ENCODE measurements around the gene BNIP5.

The BNIP5 gene

DNA sequence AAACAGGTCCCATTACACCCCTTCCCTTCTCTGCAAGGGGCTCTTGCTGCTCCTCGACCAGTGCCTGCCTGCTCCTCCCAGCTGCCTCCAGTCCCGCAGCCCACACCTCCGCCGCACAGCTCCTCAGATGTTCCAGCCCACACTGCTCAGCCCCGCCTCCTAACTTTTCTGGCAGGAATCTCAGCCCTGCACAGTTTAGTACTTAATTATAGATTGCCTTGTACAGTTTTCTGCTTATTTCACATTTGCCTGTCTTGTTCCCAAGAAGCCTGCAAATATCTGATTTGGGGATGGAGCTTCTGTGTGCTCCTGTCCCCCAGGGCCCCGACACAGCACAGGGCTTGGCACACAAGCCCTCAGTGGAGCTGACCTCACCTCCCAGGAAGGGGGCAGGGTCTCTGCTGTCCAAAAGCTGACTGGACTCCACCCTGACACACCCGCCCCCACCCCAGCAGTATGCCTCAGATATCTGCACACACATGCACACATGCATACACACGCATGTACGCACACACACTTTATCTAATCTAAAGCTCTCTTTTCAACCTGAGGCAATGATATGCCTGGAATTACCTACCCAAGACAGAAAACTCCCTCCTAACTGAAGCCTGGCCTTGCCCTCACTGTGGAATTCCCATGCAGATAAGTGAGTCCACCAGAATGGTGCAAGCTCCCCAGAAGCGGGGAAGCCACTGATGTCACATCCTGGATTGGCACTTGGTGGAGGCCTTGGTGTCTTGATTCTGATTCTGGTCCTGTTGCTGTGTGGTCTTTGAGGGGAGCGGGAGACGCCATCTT is 68.0 kb downstream of the BNIP5 start:
- Histone ChIP-seq H3K36me3 (ENCODE audit: insufficient read depth, low read depth, low read length) (no peaks in the 10 kb centered on the region), H3K4me3 (ENCODE audit: low read length) (no peak overlapping the region), H3K9ac (ENCODE audit: low read depth, low read length) (no peak overlapping the region), H3K27ac (ENCODE audit: low read length) (no peak overlapping the region), H3K4me1 (ENCODE audit: insufficient read depth, low read length) (no peaks in the 10 kb centered on the region), H3K27me3 (ENCODE audit: insufficient read depth, low read length) (no peaks in the 10 kb centered on the region), H3K9me3 (ENCODE audit: insufficient read depth, low read depth, low read length) (0 out of 2 replicates have a peak, but pooled peaks cover 7% of the 10 kb centered on the region)

DNA sequence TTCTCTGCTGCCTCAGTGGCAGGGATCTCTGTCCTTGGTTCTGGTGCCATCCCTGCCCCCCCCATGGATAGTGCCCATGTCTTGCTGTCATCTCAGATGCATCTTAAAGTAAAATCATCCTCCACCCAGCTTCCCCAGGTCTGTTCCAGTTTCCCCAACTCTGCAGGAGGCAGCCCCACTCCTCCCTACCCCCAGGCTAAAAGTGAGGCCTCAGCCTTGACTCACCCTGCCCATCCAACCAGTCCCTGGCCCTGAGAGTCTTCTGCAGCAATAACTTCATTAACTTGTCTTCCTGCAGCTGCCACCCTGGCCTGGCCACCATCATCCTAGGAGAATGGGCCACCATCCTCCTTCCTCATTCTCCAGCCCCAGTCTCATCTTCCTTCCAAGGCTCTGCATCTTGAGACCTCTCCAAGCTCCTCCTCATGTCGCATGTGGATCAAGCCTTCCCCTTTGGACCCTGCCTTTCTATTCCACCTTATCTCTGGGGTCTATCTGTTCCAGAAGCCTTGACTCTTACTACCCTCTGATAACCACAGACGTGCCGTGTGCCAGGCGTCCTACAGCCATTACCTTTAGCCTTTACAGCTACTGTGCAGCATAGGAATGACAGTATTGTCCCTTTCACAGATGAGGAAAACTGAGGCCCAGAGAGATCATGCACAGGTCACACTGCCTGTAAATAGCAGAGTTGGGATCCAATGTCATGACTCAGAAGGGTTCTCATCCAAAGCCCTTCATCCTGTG is 68.8 kb downstream of the BNIP5 start:
- Histone ChIP-seq H3K27ac (ENCODE audit: low read length) (no peak overlapping the region), H3K36me3 (ENCODE audit: insufficient read depth, low read depth, low read length) (no peaks in the 10 kb centered on the region), H3K4me3 (ENCODE audit: low read length) (no peak overlapping the region), H3K9me3 (ENCODE audit: insufficient read depth, low read depth, low read length) (0 out of 2 replicates have a peak, but pooled peaks cover 7% of the 10 kb centered on the region), H3K4me1 (ENCODE audit: insufficient read depth, low read length) (no peaks in the 10 kb centered on the region), H3K9ac (ENCODE audit: low read depth, low read length) (no peak overlapping the region), H3K27me3 (ENCODE audit: insufficient read depth, low read length) (no peaks in the 10 kb centered on the region)

- Histone ChIP-seq H3K4me3 (ENCODE audit: low read length) (no peak overlapping the region), H3K9me3 (ENCODE audit: insufficient read depth, low read depth, low read length) (0 out of 2 replicates have a peak, but pooled peaks cover 7% of the 10 kb centered on the region), H3K4me1 (ENCODE audit: insufficient read depth, low read length) (no peaks in the 10 kb centered on the region), H3K27me3 (ENCODE audit: insufficient read depth, low read length) (no peaks in the 10 kb centered on the region), H3K9ac (ENCODE audit: low read depth, low read length) (no peak overlapping the region), H3K36me3 (ENCODE audit: insufficient read depth, low read depth, low read length) (no peaks in the 10 kb centered on the region), H3K27ac (ENCODE audit: low read length) (no peak overlapping the region)
Observed at GRCh38 chr6:36266913-36267644, 69.6 kb downstream of the BNIP5 start.

Data from iPS-20b (cell line).